GM23338 (cell line): ENCODE measurements around the gene MORC3. TPM values are rescaled to one million over a fixed set of nuclear protein-coding genes. Genes with fewer than 3 reads are reported as not detected.

Source experiments
- ATAC-seq: fragments of 200-7000 bp; cut with Tn5 transposase; 3 replicates; pipeline ENCODE4 v1.9.1; 2020
- DNase-seq: peaks from one replicate; pipeline ENCODE4 v3.0.0-alpha.2; 2015; ENCODE audit warnings: low spot score
- H2AFZ ChIP-seq: fragments of 200-600 bp; sonication (generic); 2 replicates; pipeline ENCODE4 v1.8.0; 2016; ENCODE audit warnings: antibody characterized with exemption, mild to moderate bottlenecking, moderate library complexity
- H3F3A ChIP-seq: fragments of 200-600 bp; sonication (generic); replicated peaks from 2 replicates; pipeline ENCODE4 v1.8.0; 2017; ENCODE audit warnings: antibody characterized with exemption, mixed run types, low read depth
- H3K27ac ChIP-seq: fragments of 200-600 bp; sonication (generic); 2 replicates; pipeline ENCODE4 v1.6.1; 2016; ENCODE audit warnings: low read depth
- H3K27me3 ChIP-seq: fragments of 200-600 bp; sonication (generic); 2 replicates; pipeline ENCODE4 v1.8.0; 2016; ENCODE audit warnings: mild to moderate bottlenecking, mixed run types, moderate library complexity; ENCODE audit not compliant: insufficient read depth
- H3K36me3 ChIP-seq: fragments of 200-600 bp; sonication (generic); 2 replicates; pipeline ENCODE4 v1.8.0; 2016; ENCODE audit warnings: mild to moderate bottlenecking; ENCODE audit not compliant: insufficient read depth
- H3K4me1 ChIP-seq: fragments of 200-600 bp; sonication (generic); 2 replicates; pipeline ENCODE4 v1.8.0; 2016; ENCODE audit warnings: mild to moderate bottlenecking, moderate library complexity; ENCODE audit not compliant: insufficient read depth
- H3K4me2 ChIP-seq: fragments of 200-600 bp; sonication (generic); 2 replicates; pipeline ENCODE4 v1.7.1; 2017; ENCODE audit warnings: mixed run types
- H3K4me3 ChIP-seq: fragments of 200-600 bp; sonication (generic); 2 replicates; pipeline ENCODE4 v1.6.1; 2016; ENCODE audit warnings: mixed run types
- H3K79me2 ChIP-seq: fragments of 200-600 bp; sonication (generic); replicated peaks from 2 replicates; pipeline ENCODE4 v1.8.0; 2017; ENCODE audit warnings: mild to moderate bottlenecking; ENCODE audit not compliant: insufficient read depth
- H3K9me2 ChIP-seq: fragments of 200-600 bp; sonication (generic); 2 replicates; pipeline ENCODE4 v1.8.0; 2017; ENCODE audit not compliant: insufficient read depth
- H4K20me1 ChIP-seq: fragments of 200-600 bp; sonication (generic); replicated peaks from 2 replicates; pipeline ENCODE4 v1.8.0; 2017; ENCODE audit warnings: mild to moderate bottlenecking; ENCODE audit not compliant: insufficient read depth
- H3K27ac Mint-ChIP-seq: 2 replicates; pipeline ENCODE4 v1.8.0; 2020; ENCODE audit warnings: inconsistent platforms, mild to moderate bottlenecking, moderate library complexity, mixed read lengths
- H3K27me3 Mint-ChIP-seq: 3 replicates; pipeline ENCODE4 v1.8.0; 2022; ENCODE audit warnings: low read depth, mild to moderate bottlenecking, moderate library complexity, mixed read lengths, inconsistent platforms; ENCODE audit not compliant: insufficient read depth, poor library complexity
- H3K36me3 Mint-ChIP-seq: 3 replicates; pipeline ENCODE4 v1.8.0; 2021; ENCODE audit warnings: low read depth, mild to moderate bottlenecking, inconsistent platforms, moderate library complexity, mixed read lengths
- H3K4me1 Mint-ChIP-seq: 3 replicates; pipeline ENCODE4 v1.8.0; 2020; ENCODE audit warnings: mild to moderate bottlenecking, inconsistent platforms, mixed read lengths
- H3K4me3 Mint-ChIP-seq: 3 replicates; pipeline ENCODE4 v1.8.0; 2021; ENCODE audit warnings: moderate library complexity, mild to moderate bottlenecking, inconsistent platforms, mixed read lengths
- H3K9me3 Mint-ChIP-seq: 3 replicates; pipeline ENCODE4 v1.8.0; 2020; ENCODE audit warnings: moderate library complexity, mild to moderate bottlenecking, inconsistent platforms, mixed read lengths
- CREB1 ChIP-seq: fragments of 250-450 bp; sonication (Bioruptor Pico); IDR thresholded peaks from 2 replicates; pipeline ENCODE4 v1.5.0; 2020; ENCODE audit warnings: low read depth, mild to moderate bottlenecking, moderate library complexity
- ETS1 ChIP-seq: IDR thresholded peaks from 2 replicates; pipeline ENCODE4 v1.6.1; 2016; ENCODE audit warnings: antibody characterized with exemption
- EZH2 ChIP-seq: fragments of 200-600 bp; sonication (generic); IDR thresholded peaks from one replicate; pipeline ENCODE4 v1.8.0; 2017; ENCODE audit warnings: antibody characterized with exemption, mild to moderate bottlenecking, low read depth; ENCODE audit not compliant: unreplicated experiment
- EZH2phosphoT487 ChIP-seq: fragments of 200-600 bp; sonication (generic); IDR thresholded peaks from one replicate; pipeline ENCODE4 v1.8.1; 2018; ENCODE audit warnings: antibody characterized with exemption; ENCODE audit not compliant: unreplicated experiment
- JUNB ChIP-seq: IDR thresholded peaks from one replicate; pipeline ENCODE4 v1.6.1; 2016; ENCODE audit warnings: antibody characterized with exemption; ENCODE audit not compliant: unreplicated experiment
- NANOG ChIP-seq: IDR thresholded peaks from 2 replicates; pipeline ENCODE4 v1.6.1; 2016; ENCODE audit warnings: antibody characterized with exemption, borderline replicate concordance
- POLR2AphosphoS5 ChIP-seq: IDR thresholded peaks from 2 replicates; pipeline ENCODE4 v1.6.1; 2016; ENCODE audit warnings: antibody characterized with exemption, low read depth
- REST ChIP-seq: IDR thresholded peaks from one replicate; pipeline ENCODE4 v1.6.1; 2018; ENCODE audit warnings: antibody characterized with exemption; ENCODE audit not compliant: unreplicated experiment
- STAT1 ChIP-seq: IDR thresholded peaks from one replicate; pipeline ENCODE4 v1.6.1; 2016; ENCODE audit warnings: antibody characterized with exemption; ENCODE audit not compliant: unreplicated experiment
- ZNF114 ChIP-seq: fragments of 250-450 bp; sonication (Bioruptor Pico); IDR thresholded peaks from 2 replicates; pipeline ENCODE4 v1.5.0; 2020; ENCODE audit warnings: mild to moderate bottlenecking, moderate library complexity
- ZNF331 ChIP-seq: fragments of 250-450 bp; sonication (Bioruptor Pico); IDR thresholded peaks from 2 replicates; pipeline ENCODE4 v1.5.0; 2020; ENCODE audit warnings: low read depth, mild to moderate bottlenecking, moderate library complexity
- ZNF462 ChIP-seq: fragments of 250-450 bp; sonication (Bioruptor Pico); IDR thresholded peaks from 2 replicates; pipeline ENCODE4 v1.5.0; 2020; ENCODE audit warnings: mild to moderate bottlenecking, moderate library complexity
- polyA plus RNA-seq: library from polyadenylated mRNA; unstranded; fragments of >200 nt; fragmentation: Nextera tagmentation; extraction: Ambion mirVana; gene quantifications from 2 replicates; pipeline ENCODE4 v1.2.1, GENCODE V29; 2016
- total RNA-seq: library from RNA; depleted of rRNA; stranded (reverse); fragments of >200 nt; shearing (Covaris generic); gene quantifications from 2 replicates; pipeline ENCODE4 v1.2.3, GENCODE V29; 2014

MORC3 gene
- total and polyA plus RNA-seq, 2 experiments from 2014 or later = 11.5 to 25.4 TPM

GRCh38 chr21:36388096-36388495 lies 68.1 kb downstream of the MORC3 start:
- Histone ChIP-seq H3K27ac (peak overlapping the region; percentile 35; the same call in 1 of the 2 replicates), H3F3A (peaks cover 8% of the 10 kb centered on the region), H3K36me3 (peaks cover 6% of the 10 kb centered on the region; the same call in 1 of the 2 replicates), H3K4me3 (no peak overlapping the region), H2AFZ (no peak overlapping the region), H3K4me2 (no peak overlapping the region), H3K79me2 (no peaks in the 10 kb centered on the region), H3K27me3 (no peaks in the 10 kb centered on the region), H3K4me1 (peaks cover 11% of the 10 kb centered on the region; the same call in 1 of the 2 replicates), H3K9me2 (no peaks in the 10 kb centered on the region), H4K20me1 (no peaks in the 10 kb centered on the region)
- no peak overlapping the region for H3K4me3 Mint-ChIP-seq
- no peak for ATAC-seq
- H3K36me3 Mint-ChIP-seq = peaks cover 46% of the 10 kb centered on the region
- DNase-seq = peak; percentile 51
- H3K27me3 Mint-ChIP-seq = peaks cover 16% of the 10 kb centered on the region
- TF ChIP-seq JUNB (no peak), CREB1 (CRISPR knock-in tag) (no peak), EZH2phosphoT487 (no peak), POLR2AphosphoS5 (no peak), ZNF114 (CRISPR knock-in tag) (no peak), REST (no peak), ETS1 (no peak), STAT1 (no peak), ZNF462 (CRISPR knock-in tag) (no peak), NANOG (no peak), ZNF331 (no peak), EZH2 (no peak)
- H3K27ac Mint-ChIP-seq = no peak overlapping the region
- H3K9me3 Mint-ChIP-seq = peaks cover 14% of the 10 kb centered on the region
- H3K4me1 Mint-ChIP-seq = peaks cover 14% of the 10 kb centered on the region
